Upper lobe of left lung (tissue), 6 donors: ENCODE measurements around the gene KIF5A. TPM values are rescaled to one million over a fixed set of nuclear protein-coding genes. Genes with fewer than 3 reads are reported as not detected.

Experiments
- ATAC-seq, 2 donors: fragments of 200-7000 bp; cut with Tn5 transposase; one replicate each; pipeline ENCODE4 v1.9.1; 2022; ENCODE audit warnings: mild to moderate bottlenecking in 2 of 2, moderate library complexity in 2 of 2; ENCODE audit not compliant: low FRiP score in 2 of 2
- DNase-seq, 2 donors: peaks; one replicate each; pipeline ENCODE4 v3.0.0-alpha.2; 2019 to 2020
- H3K27ac ChIP-seq, 4 donors: fragments of 200-600 bp; sonication (generic); one replicate each; pipeline ENCODE4 v1.5.1; 2016 to 2019
- H3K27me3 ChIP-seq, 4 donors: fragments of 200-600 bp; sonication (generic); one replicate each; pipeline ENCODE4 v1.5.1; 2017 to 2019
- H3K36me3 ChIP-seq, 4 donors: fragments of 200-600 bp; sonication (generic); one replicate each; pipeline ENCODE4 v1.5.1; 2016 to 2019
- H3K4me1 ChIP-seq, 4 donors: fragments of 200-600 bp; sonication (generic); one replicate each; pipeline ENCODE4 v1.5.1; 2018 to 2019
- H3K4me3 ChIP-seq, 4 donors: fragments of 200-600 bp; sonication (generic); one replicate each; pipeline ENCODE4 v1.5.1; 2017 to 2019; ENCODE audit warnings: mild to moderate bottlenecking in 2 of 4, moderate library complexity in 1 of 4
- H3K9me3 ChIP-seq, 4 donors: fragments of 200-600 bp; sonication (generic); one replicate each; pipeline ENCODE4 v1.5.1; 2018 to 2019
- EP300 ChIP-seq, 4 donors: sonication (generic); formaldehyde crosslinking; IDR thresholded peaks; one replicate each; pipeline ENCODE4 v1.5.1; 2017; ENCODE audit warnings: antibody characterized with exemption in 4 of 4, control low read depth in 2 of 4
- POLR2A ChIP-seq, 4 donors: fragments of 450-650 bp; IDR thresholded peaks; one replicate each; pipeline ENCODE4 v1.5.1; 2016 to 2017; ENCODE audit warnings: antibody characterized with exemption in 4 of 4, mild to moderate bottlenecking in 2 of 4
- POLR2AphosphoS5 ChIP-seq, 2 donors: sonication (generic); formaldehyde crosslinking; IDR thresholded peaks; one replicate each; pipeline ENCODE4 v1.5.1; 2017; ENCODE audit warnings: antibody characterized with exemption in 2 of 2
- WGBS, 2 donors: methylation state at CpG; one replicate each; pipeline ENCODE4 v1.1.5; 2017 to 2018; 5-methylcytosine and 5-hydroxymethylcytosine counted together
- total RNA-seq, 6 donors: library from RNA; depleted of rRNA in 4 of 6; stranded (reverse); fragments of >200 nt in 4 of 6; gene quantifications; one replicate each; pipeline versions ENCODE4 v1.1.0 to v1.2.1, GENCODE V29; 2016 to 2021
- TF ChIP-seq, protein P1 (sequence below), 6 experiments: fragments of 450-650 bp in 4 of 6; fragments of 200-600 bp in 2 of 6; sonication (generic) in 2 of 6; IDR thresholded peaks; one replicate each; pipeline ENCODE4 v1.5.1; 2016 to 2019; ENCODE audit warnings: antibody characterized with exemption in 6 of 6
- donor health status: DM: no; HTN: no; CAD: no; lungs with moderate emphysema.
- donor health status: DM: no; HTN: yes; CAD: no; lungs with severe emphysema.

The KIF5A gene
- total RNA-seq, 6 donors from 2014 or later, result 0.06 to 0.39 (median 0.20) TPM; not detected in 1

DNA sequence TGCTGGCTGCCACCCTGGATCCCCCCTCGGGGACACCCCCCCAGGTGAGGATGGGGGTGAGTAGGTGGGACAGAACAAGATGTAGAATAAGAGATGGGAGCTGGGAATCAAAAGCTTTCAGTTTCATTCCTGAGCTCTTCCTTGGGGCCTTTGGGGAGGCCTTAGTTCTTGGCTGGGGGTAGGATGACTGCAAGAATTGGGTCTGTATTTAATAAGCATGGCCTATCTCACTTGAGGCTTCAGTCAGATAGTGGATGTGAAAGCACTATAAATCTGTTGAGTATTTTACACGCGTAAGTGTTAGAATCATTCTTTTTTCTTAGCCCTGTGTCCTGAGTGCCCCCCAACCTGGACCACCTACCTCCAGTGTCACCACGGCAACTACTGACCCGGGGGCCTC lies 22.7 kb upstream of the KIF5A start:
- no peak for ATAC-seq
- no peak for DNase-seq
- Histone ChIP-seq H3K27ac (peak overlapping the region in 2 of 4 donors; percentile 0 to 40), H3K4me3 (no peak overlapping the region), H3K9me3 (no peaks in the 10 kb centered on the region), H3K27me3 (no peaks in the 10 kb centered on the region), H3K36me3 (peaks cover 62 to 83% (median 76%) of the 10 kb centered on the region in 4 donors), H3K4me1 (peaks cover 19 to 31% (median 22%) of the 10 kb centered on the region in 4 donors)
- WGBS, 2 donors, result 81 to 88% methylated on average over 5 of the region's 5 CpGs
- TF ChIP-seq, protein P1, sequence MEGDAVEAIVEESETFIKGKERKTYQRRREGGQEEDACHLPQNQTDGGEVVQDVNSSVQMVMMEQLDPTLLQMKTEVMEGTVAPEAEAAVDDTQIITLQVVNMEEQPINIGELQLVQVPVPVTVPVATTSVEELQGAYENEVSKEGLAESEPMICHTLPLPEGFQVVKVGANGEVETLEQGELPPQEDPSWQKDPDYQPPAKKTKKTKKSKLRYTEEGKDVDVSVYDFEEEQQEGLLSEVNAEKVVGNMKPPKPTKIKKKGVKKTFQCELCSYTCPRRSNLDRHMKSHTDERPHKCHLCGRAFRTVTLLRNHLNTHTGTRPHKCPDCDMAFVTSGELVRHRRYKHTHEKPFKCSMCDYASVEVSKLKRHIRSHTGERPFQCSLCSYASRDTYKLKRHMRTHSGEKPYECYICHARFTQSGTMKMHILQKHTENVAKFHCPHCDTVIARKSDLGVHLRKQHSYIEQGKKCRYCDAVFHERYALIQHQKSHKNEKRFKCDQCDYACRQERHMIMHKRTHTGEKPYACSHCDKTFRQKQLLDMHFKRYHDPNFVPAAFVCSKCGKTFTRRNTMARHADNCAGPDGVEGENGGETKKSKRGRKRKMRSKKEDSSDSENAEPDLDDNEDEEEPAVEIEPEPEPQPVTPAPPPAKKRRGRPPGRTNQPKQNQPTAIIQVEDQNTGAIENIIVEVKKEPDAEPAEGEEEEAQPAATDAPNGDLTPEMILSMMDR (IDR thresholded peaks at IDR 0.05), result no peak

DNA sequence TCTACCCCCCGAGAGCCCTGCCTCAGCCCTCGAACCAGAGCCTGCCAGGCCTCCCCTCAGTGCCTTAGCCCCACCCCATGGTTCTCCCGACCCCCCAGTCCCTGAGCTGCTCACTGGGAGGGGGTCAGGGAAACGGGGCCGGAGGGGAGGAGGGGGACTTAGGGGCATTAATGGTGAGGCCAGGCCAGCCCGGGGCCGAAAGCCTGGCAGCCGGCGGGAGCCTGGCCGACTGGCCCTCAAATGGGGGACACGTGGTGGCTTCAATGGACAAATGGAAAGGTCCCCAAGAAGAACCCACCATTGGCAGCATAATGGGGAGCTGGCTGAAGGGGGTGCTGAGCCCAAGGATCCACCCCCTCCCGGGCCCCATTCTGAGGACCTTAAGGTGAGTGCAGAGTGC lies 21.7 kb upstream of the KIF5A start:
- 86 to 88% methylated on average over 12 of the region's 12 CpGs for WGBS, 2 donors
- Histone ChIP-seq H3K27ac (no peak overlapping the region), H3K36me3 (peaks cover 68 to 93% (median 86%) of the 10 kb centered on the region in 4 donors), H3K4me1 (peaks cover 19 to 31% (median 21%) of the 10 kb centered on the region in 4 donors), H3K27me3 (no peaks in the 10 kb centered on the region), H3K4me3 (no peak overlapping the region), H3K9me3 (no peaks in the 10 kb centered on the region)
- ATAC-seq (no peak), DNase-seq (no peak)
- TF ChIP-seq EP300 (IDR thresholded peaks at IDR 0.05) (no peak), POLR2A (IDR thresholded peaks at IDR 0.05) (no peak), POLR2AphosphoS5 (IDR thresholded peaks at IDR 0.05) (no peak)
- TF ChIP-seq, protein P1 (IDR thresholded peaks at IDR 0.05), result no peak

DNA sequence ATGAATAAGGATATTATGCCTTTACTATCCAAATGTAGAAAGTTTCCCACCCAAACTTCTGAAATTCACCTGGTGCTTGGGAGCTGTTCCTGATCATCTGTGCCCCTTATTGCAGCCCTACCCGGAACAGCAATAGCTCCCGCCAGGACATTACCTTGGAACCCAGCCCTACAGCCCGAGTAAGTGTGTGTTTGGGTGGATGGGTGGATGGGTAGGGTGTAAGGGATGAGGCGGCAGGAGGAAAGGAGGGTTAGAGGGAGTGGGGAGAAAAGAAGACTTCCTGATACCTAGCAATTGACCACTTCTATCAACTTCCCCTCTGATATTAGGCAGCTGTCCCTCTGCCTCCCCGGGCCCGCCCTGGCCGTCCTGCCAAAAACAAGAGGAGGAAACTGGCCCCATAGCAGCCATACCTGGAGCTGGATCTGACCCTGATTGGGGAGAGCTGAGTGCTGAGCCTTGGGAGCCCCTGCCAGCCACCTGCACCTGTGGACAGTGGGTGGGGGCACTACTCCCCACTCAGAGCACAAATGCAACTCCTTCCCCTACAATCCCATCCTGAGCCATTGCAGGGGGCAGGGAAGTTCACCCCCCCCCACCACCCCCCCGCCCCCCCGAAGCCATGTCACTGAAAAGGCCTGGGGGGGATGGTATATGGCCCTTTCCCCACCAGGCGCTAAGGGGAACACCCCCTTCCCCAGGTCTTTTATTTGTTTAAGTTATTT lies 20.9 kb upstream of the KIF5A start:
- TF ChIP-seq EP300 (IDR thresholded peaks at IDR 0.05) (no peak), POLR2AphosphoS5 (IDR thresholded peaks at IDR 0.05) (no peak), POLR2A (IDR thresholded peaks at IDR 0.05) (no peak)
- TF ChIP-seq, protein P1 (IDR thresholded peaks at IDR 0.05), result no peak
- WGBS, 2 donors, result 77 to 80% methylated on average over 9 to 10 of the region's 10 CpGs
- no peaks in the 10 kb centered on the region for H3K9me3 ChIP-seq
- no peak for DNase-seq
- no peak overlapping the region for H3K4me3 ChIP-seq
- no peaks in the 10 kb centered on the region for H3K27me3 ChIP-seq
- peak overlapping the region in 2 of 4 donors; percentile 4 to 35 for H3K27ac ChIP-seq
- H3K4me1 ChIP-seq, result peaks cover 12 to 23% (median 14%) of the 10 kb centered on the region in 4 donors
- H3K36me3 ChIP-seq, result peaks cover 68 to 100% (median 93%) of the 10 kb centered on the region in 4 donors
- ATAC-seq, result no peak

DNA sequence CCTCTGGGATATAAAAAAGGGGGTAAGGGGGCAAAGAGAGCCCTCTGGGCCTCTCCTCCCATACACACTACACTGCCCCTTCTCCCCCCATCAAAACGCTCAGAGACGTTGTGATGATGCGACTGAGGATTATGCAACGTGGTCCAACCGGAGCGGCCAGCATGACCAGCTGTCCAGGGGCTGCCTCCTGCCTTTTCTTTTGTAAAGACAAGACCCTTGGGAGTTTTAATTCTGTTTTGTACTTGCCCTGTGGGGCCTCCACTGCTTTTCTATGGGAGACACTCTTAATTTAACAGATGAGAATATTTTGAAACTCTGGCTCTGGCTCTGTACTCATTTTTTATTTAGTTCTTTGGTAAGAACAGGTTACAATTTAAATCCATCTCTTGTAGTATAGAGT lies 20.0 kb upstream of the KIF5A start:
- 63 to 68% methylated on average over 6 of the region's 6 CpGs for WGBS, 2 donors
- no peak for ATAC-seq
- TF ChIP-seq EP300 (IDR thresholded peaks at IDR 0.05), result no peak
- no peak for TF ChIP-seq POLR2AphosphoS5 (IDR thresholded peaks at IDR 0.05)
- TF ChIP-seq POLR2A (IDR thresholded peaks at IDR 0.05), result no peak
- TF ChIP-seq, protein P1 (IDR thresholded peaks at IDR 0.05), result no peak

More for the DNA sequence above, 20.0 kb upstream of the KIF5A start:
- H3K27ac ChIP-seq, result no peak overlapping the region
- peaks cover 4 to 15% (median 6%) of the 10 kb centered on the region in 4 donors for H3K4me1 ChIP-seq
- H3K27me3 ChIP-seq, result no peaks in the 10 kb centered on the region
- no peaks in the 10 kb centered on the region for H3K9me3 ChIP-seq
- H3K36me3 ChIP-seq, result peaks cover 77 to 100% (median 98%) of the 10 kb centered on the region in 4 donors
- no peak for DNase-seq
- no peak overlapping the region for H3K4me3 ChIP-seq
